Activated gamma-delta T cell treated with anti-CD3 and anti-CD28 coated beads, Interleukin-2, amount 50 U/mL, for 16 hours (primary cell): ENCODE data around the gene PCBP4.

Experiments used
- DNase-seq: peaks from one replicate; pipeline ENCODE4 v3.0.0-alpha.2; 2020; ENCODE audit warnings: low read depth

The PCBP4 gene

GRCh38 chr3:51955175-51955892 is 11.9 kb downstream of the PCBP4 start, which contains the start of gene GPR62:
Gene GPR62, plus strand, starts transcription at chr3:51955381. Its CDS starts 272 bp downstream, at chr3:51955653.
- no peak for DNase-seq

- no peak for DNase-seq
Measured at GRCh38 chr3:51954713-51955112, 12.5 kb downstream of the PCBP4 start.

- no peak for DNase-seq
Measured at GRCh38 chr3:51954105-51954504, 13.1 kb downstream of the PCBP4 start.

- no peak for DNase-seq
Measured at GRCh38 chr3:51953445-51953844, 13.8 kb downstream of the PCBP4 start.

GRCh38 chr3:51950899-51951298 is 16.4 kb downstream of the PCBP4 start:
- DNase-seq: no peak

GRCh38 chr3:51949121-51949520 is 18.1 kb downstream of the PCBP4 start:
- no peak for DNase-seq

- no peak for DNase-seq
Measured at GRCh38 chr3:51948016-51948580, 19.2 kb downstream of the PCBP4 start.

- no peak for DNase-seq
Measured at GRCh38 chr3:51947215-51947900, 19.9 kb downstream of the PCBP4 start.

- no peak for DNase-seq
Measured at GRCh38 chr3:51946796-51947195, 20.5 kb downstream of the PCBP4 start.

- DNase-seq: no peak
Measured at GRCh38 chr3:51945926-51946705, 21.1 kb downstream of the PCBP4 start.

- DNase-seq: no peak
Measured at GRCh38 chr3:51945031-51945840, 22.0 kb downstream of the PCBP4 start.

- DNase-seq: no peak
Measured at GRCh38 chr3:51944451-51945021, 22.7 kb downstream of the PCBP4 start.

- DNase-seq: no peak
Measured at GRCh38 chr3:51943451-51944391, 23.5 kb downstream of the PCBP4 start.

- no peak for DNase-seq
Measured at GRCh38 chr3:51942603-51943450, 24.4 kb downstream of the PCBP4 start.

GRCh38 chr3:51941798-51942602 is 25.3 kb downstream of the PCBP4 start, which contains the start of the genes PARP3 and RRP9:
Gene PARP3, plus strand, starts transcription at chr3:51942363. Its CDS starts 993 bp downstream, at chr3:51943356.
Gene RRP9, minus strand, starts transcription at chr3:51941904. Its CDS starts 37 bp downstream, at chr3:51941867.
- DNase-seq: peak; percentile 99

GRCh38 chr3:51941463-51941797 is 25.8 kb downstream of the PCBP4 start:
- DNase-seq: no peak

- no peak for DNase-seq
Measured at GRCh38 chr3:51940648-51941462, 26.4 kb downstream of the PCBP4 start.
